Measurements from ENCODE around the gene LINC00237. TPM values are rescaled to one million over a fixed set of nuclear protein-coding genes. Genes with fewer than 3 reads are reported as not detected.
A peak's percentile ranks its signal among the peaks of the same experiment; 100 is the strongest.

LINC00237 gene
- total RNA-seq (not detected), polyA plus RNA-seq (not detected)

GRCh38 chr20:21106171-21107017, at the start of gene LINC00237:
TSS of gene LINC00237 (minus strand) at chr20:21106358.
- no peak within 1 kb of the TSS for H3K27ac ChIP-seq (ENCODE audit: low read depth, low read length)
- Mint-ChIP-seq H3K36me3 (no peaks in the 10 kb centered on the region), H3K27me3 (peaks cover 38 to 49% of the 10 kb centered on the region in 2 donors), H3K9me3 (peaks cover 0 to 5% (median 0%) of the 10 kb centered on the region in 8 donors), H3K4me3 (peak within 1 kb of the TSS in 3 of 8 donors; percentile 16 to 52 (median 24)), H3K4me1 (peaks cover 14 to 40% (median 25%) of the 10 kb centered on the region in 4 donors), H3K27ac (no peak within 1 kb of the TSS)
- H3K27me3 ChIP-seq (ENCODE audit: insufficient read depth, low read length): peaks cover 36% of the 10 kb centered on the region
- H3K4me3 ChIP-seq (ENCODE audit: low read length in 2 of 2): no peak within 1 kb of the TSS
- DNase-seq: no peak
- ChIA-PET CTCF (ENCODE audit: partially characterized antibody) (no interaction called here), POLR2A (ENCODE audit: partially characterized antibody) (no interaction called here)
- intact Hi-C loops (cut with micrococcal nuclease): loop anchor here (10.0 kb wide), 1 partner anchor 288 kb away; the partner anchor contains the start of gene NKX2-4
- no peaks in the 10 kb centered on the region for H3K36me3 ChIP-seq (ENCODE audit: insufficient read depth, low read length)
- H3K4me1 ChIP-seq (ENCODE audit: insufficient read depth, low read length): peaks cover 34% of the 10 kb centered on the region
- H3K9me3 ChIP-seq (ENCODE audit: control insufficient read depth in 1 of 2, low read length in 2 of 2): no peaks in the 10 kb centered on the region

DNA sequence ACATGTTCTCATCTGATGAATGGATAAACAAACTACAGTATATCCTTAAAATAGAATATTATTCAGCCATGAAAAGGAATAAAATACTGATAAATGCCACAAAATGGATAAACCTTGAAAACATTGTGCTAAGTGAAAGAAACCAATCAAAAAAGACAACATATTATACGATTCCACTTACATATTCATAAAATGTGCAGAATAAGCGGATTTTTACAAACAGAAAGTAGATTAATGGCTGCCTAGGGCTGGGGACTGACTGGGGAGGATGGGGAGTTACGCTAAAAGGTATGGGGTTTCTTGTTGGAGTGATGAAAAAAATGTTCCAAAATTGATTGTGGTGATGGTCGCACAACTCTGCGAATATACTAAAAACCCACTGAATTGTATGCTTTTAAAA, 49.1 kb upstream of the LINC00237 start:
- no peak for DNase-seq
- Histone ChIP-seq H3K9me3 (ENCODE audit: control insufficient read depth in 1 of 2, low read length in 2 of 2) (no peaks in the 10 kb centered on the region), H3K27ac (ENCODE audit: low read depth, low read length) (no peak overlapping the region), H3K4me1 (ENCODE audit: insufficient read depth, low read length) (no peaks in the 10 kb centered on the region), H3K36me3 (ENCODE audit: insufficient read depth, low read length) (no peaks in the 10 kb centered on the region), H3K4me3 (ENCODE audit: low read length in 2 of 2) (no peak overlapping the region), H3K27me3 (ENCODE audit: insufficient read depth, low read length) (no peaks in the 10 kb centered on the region)
- H3K4me1 Mint-ChIP-seq: peaks cover 0 to 3% (median 0%) of the 10 kb centered on the region in 4 donors
- no peaks in the 10 kb centered on the region for H3K27me3 Mint-ChIP-seq
- H3K36me3 Mint-ChIP-seq: peaks cover 21 to 50% of the 10 kb centered on the region in 2 donors
- no peaks in the 10 kb centered on the region for H3K9me3 Mint-ChIP-seq
- H3K4me3 Mint-ChIP-seq: no peak overlapping the region
- ChIA-PET CTCF (ENCODE audit: partially characterized antibody) (no interaction called here), POLR2A (ENCODE audit: partially characterized antibody) (no interaction called here)
- H3K27ac Mint-ChIP-seq: no peak overlapping the region
- intact Hi-C loops (cut with micrococcal nuclease): no loop called here

GRCh38 chr20:21154692-21155091, 48.5 kb upstream of the LINC00237 start:
- Mint-ChIP-seq H3K27me3 (no peaks in the 10 kb centered on the region), H3K27ac (no peak overlapping the region), H3K4me1 (peaks cover 0 to 3% (median 0%) of the 10 kb centered on the region in 4 donors), H3K9me3 (no peaks in the 10 kb centered on the region), H3K4me3 (no peak overlapping the region), H3K36me3 (peaks cover 17 to 46% of the 10 kb centered on the region in 2 donors)
- Histone ChIP-seq H3K9me3 (ENCODE audit: control insufficient read depth in 1 of 2, low read length in 2 of 2) (no peaks in the 10 kb centered on the region), H3K27me3 (ENCODE audit: insufficient read depth, low read length) (no peaks in the 10 kb centered on the region), H3K4me3 (ENCODE audit: low read length in 2 of 2) (no peak overlapping the region), H3K4me1 (ENCODE audit: insufficient read depth, low read length) (no peaks in the 10 kb centered on the region), H3K36me3 (ENCODE audit: insufficient read depth, low read length) (no peaks in the 10 kb centered on the region), H3K27ac (ENCODE audit: low read depth, low read length) (no peak overlapping the region)
- CTCF ChIA-PET (ENCODE audit: partially characterized antibody): no interaction called here
- intact Hi-C loops (cut with micrococcal nuclease): no loop called here
- POLR2A ChIA-PET (ENCODE audit: partially characterized antibody): no interaction called here
- no peak for DNase-seq

GRCh38 chr20:21151791-21152190, 45.6 kb upstream of the LINC00237 start:
- Mint-ChIP-seq H3K27me3 (no peaks in the 10 kb centered on the region), H3K9me3 (no peaks in the 10 kb centered on the region), H3K4me3 (no peak overlapping the region), H3K36me3 (peaks cover 33 to 64% of the 10 kb centered on the region in 2 donors), H3K4me1 (peaks cover 0 to 3% (median under 1%) of the 10 kb centered on the region in 4 donors), H3K27ac (peak overlapping the region in 1 of 7 donors; percentile 25)
- intact Hi-C loops (cut with micrococcal nuclease): no loop called here
- no peak for DNase-seq
- H3K4me3 ChIP-seq (ENCODE audit: low read length in 2 of 2): no peak overlapping the region
- H3K9me3 ChIP-seq (ENCODE audit: control insufficient read depth in 1 of 2, low read length in 2 of 2): no peaks in the 10 kb centered on the region
- H3K27ac ChIP-seq (ENCODE audit: low read depth, low read length): no peak overlapping the region
- H3K27me3 ChIP-seq (ENCODE audit: insufficient read depth, low read length): no peaks in the 10 kb centered on the region
- ChIA-PET POLR2A (ENCODE audit: partially characterized antibody) (no interaction called here), CTCF (ENCODE audit: partially characterized antibody) (interaction anchor here (0.9 kb wide), 1 partner anchor 12 kb away, joined by 3 read pairs; no protein-coding TSS in a partner anchor)
- no peaks in the 10 kb centered on the region for H3K4me1 ChIP-seq (ENCODE audit: insufficient read depth, low read length)
- no peaks in the 10 kb centered on the region for H3K36me3 ChIP-seq (ENCODE audit: insufficient read depth, low read length)

GRCh38 chr20:21149344-21149743, 43.2 kb upstream of the LINC00237 start:
- no peaks in the 10 kb centered on the region for H3K4me1 ChIP-seq (ENCODE audit: insufficient read depth, low read length)
- POLR2A ChIA-PET (ENCODE audit: partially characterized antibody): no interaction called here
- no peak for DNase-seq
- no peaks in the 10 kb centered on the region for H3K27me3 ChIP-seq (ENCODE audit: insufficient read depth, low read length)
- no peaks in the 10 kb centered on the region for H3K9me3 ChIP-seq (ENCODE audit: control insufficient read depth in 1 of 2, low read length in 2 of 2)
- H3K27ac Mint-ChIP-seq: no peak overlapping the region
- H3K4me3 ChIP-seq (ENCODE audit: low read length in 2 of 2): no peak overlapping the region
- no peak overlapping the region for H3K27ac ChIP-seq (ENCODE audit: low read depth, low read length)
- intact Hi-C loops (cut with micrococcal nuclease): no loop called here
- H3K36me3 Mint-ChIP-seq: peaks cover 28 to 60% of the 10 kb centered on the region in 2 donors
- H3K36me3 ChIP-seq (ENCODE audit: insufficient read depth, low read length): no peaks in the 10 kb centered on the region
- peaks cover 0 to 1% (median 0%) of the 10 kb centered on the region in 4 donors for H3K4me1 Mint-ChIP-seq
- CTCF ChIA-PET (ENCODE audit: partially characterized antibody): no interaction called here
- H3K27me3 Mint-ChIP-seq: no peaks in the 10 kb centered on the region
- H3K4me3 Mint-ChIP-seq: no peak overlapping the region
- no peaks in the 10 kb centered on the region for H3K9me3 Mint-ChIP-seq

GRCh38 chr20:21147593-21147992, 41.4 kb upstream of the LINC00237 start:
- Mint-ChIP-seq H3K4me3 (no peak overlapping the region), H3K4me1 (peaks cover 0 to 1% (median 0%) of the 10 kb centered on the region in 4 donors), H3K36me3 (peaks cover 25 to 50% of the 10 kb centered on the region in 2 donors), H3K9me3 (no peaks in the 10 kb centered on the region), H3K27ac (peak overlapping the region in 1 of 7 donors; percentile 5), H3K27me3 (no peaks in the 10 kb centered on the region)
- CTCF ChIA-PET (ENCODE audit: partially characterized antibody): interaction anchor here (1.2 kb wide), 1 partner anchor 9 kb away, joined by 3 read pairs; no protein-coding TSS in a partner anchor
- H3K4me3 ChIP-seq (ENCODE audit: low read length in 2 of 2): no peak overlapping the region
- no peaks in the 10 kb centered on the region for H3K9me3 ChIP-seq (ENCODE audit: control insufficient read depth in 1 of 2, low read length in 2 of 2)
- no peak for DNase-seq
- H3K4me1 ChIP-seq (ENCODE audit: insufficient read depth, low read length): no peaks in the 10 kb centered on the region
- H3K36me3 ChIP-seq (ENCODE audit: insufficient read depth, low read length): no peaks in the 10 kb centered on the region
- POLR2A ChIA-PET (ENCODE audit: partially characterized antibody): no interaction called here
- no peaks in the 10 kb centered on the region for H3K27me3 ChIP-seq (ENCODE audit: insufficient read depth, low read length)
- H3K27ac ChIP-seq (ENCODE audit: low read depth, low read length): no peak overlapping the region
- intact Hi-C loops (cut with micrococcal nuclease): no loop called here

DNA sequence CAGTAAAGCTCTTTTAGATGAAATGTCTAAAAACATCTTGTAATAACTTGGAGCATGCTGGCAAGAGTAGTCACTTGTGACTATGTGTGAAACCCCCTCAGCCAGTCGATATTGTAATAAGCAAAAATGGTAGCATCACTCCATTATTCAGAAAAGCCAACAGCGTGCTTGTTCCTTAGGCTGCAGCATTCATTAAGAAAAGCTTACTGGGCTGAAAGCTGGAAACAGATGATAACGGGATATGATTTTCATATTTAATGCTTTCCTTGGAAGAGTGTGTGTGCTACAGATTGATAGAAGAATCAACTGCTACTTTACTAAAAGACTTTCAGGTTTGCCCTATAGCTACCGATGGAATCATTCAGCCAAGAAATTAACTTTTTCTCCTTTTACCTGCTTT, 40.1 kb upstream of the LINC00237 start:
- no peaks in the 10 kb centered on the region for H3K27me3 Mint-ChIP-seq
- no peak overlapping the region for H3K27ac Mint-ChIP-seq
- CTCF ChIA-PET (ENCODE audit: partially characterized antibody): no interaction called here
- H3K4me1 ChIP-seq (ENCODE audit: insufficient read depth, low read length): no peaks in the 10 kb centered on the region
- DNase-seq: no peak
- H3K9me3 ChIP-seq (ENCODE audit: control insufficient read depth in 1 of 2, low read length in 2 of 2): no peaks in the 10 kb centered on the region
- H3K4me3 Mint-ChIP-seq: no peak overlapping the region
- H3K9me3 Mint-ChIP-seq: no peaks in the 10 kb centered on the region
- no peaks in the 10 kb centered on the region for H3K27me3 ChIP-seq (ENCODE audit: insufficient read depth, low read length)
- H3K27ac ChIP-seq (ENCODE audit: low read depth, low read length): no peak overlapping the region
- POLR2A ChIA-PET (ENCODE audit: partially characterized antibody): no interaction called here
- H3K4me1 Mint-ChIP-seq: peaks cover 0 to 1% (median 0%) of the 10 kb centered on the region in 4 donors
- no peaks in the 10 kb centered on the region for H3K36me3 ChIP-seq (ENCODE audit: insufficient read depth, low read length)
- H3K36me3 Mint-ChIP-seq: peaks cover 29 to 47% of the 10 kb centered on the region in 2 donors
- H3K4me3 ChIP-seq (ENCODE audit: low read length in 2 of 2): no peak overlapping the region
- intact Hi-C loops (cut with micrococcal nuclease): no loop called here
